Measurements from ENCODE around the gene SHROOM1. TPM values are rescaled to one million over a fixed set of nuclear protein-coding genes. Genes with fewer than 3 reads are reported as not detected.

Gene SHROOM1
- total and polyA plus RNA-seq, 9 of the 15 experiments (the other 6 are each of a cell fraction or from before 2014, with no cell fraction given): 0.44 to 26.5 (median 11.9) TPM

DNA sequence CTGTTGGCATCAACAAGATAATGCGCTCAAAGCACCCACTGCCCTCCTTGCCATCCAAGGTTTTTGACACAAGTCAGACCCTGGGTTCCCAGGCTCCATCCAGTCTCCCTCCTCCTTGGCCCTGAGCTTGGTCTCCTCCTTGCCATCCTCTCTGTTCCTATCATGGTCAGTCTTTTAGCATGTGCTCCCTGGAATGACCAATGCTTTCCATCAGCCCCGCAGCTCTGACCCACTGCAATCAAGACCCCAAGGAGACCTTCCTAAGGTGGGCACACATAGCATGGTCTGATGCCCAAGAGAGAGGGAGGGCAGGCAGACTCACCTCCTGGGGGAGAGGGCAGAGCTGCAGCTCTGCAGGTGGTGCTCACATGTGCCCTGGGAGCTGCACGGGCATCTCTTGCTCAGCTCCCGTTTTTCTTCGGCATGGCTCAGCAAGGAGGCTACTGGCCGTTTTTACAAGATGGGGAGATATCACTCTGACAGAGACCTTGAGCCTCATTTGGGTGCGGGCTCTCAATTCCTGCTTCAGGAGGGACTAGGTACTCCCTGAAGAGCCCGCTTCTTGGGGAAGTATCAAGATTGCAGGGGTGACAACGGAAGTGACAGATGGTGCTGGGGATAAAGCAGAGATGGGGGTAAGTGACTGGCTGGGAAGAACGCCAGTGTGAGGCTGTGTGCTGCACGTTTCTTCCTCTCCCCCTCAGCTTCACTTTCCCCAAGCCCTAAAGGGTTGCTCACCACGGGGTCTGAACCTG, 56.7 kb downstream of the SHROOM1 start (continued):
- TF ChIP-seq, protein P1, sequence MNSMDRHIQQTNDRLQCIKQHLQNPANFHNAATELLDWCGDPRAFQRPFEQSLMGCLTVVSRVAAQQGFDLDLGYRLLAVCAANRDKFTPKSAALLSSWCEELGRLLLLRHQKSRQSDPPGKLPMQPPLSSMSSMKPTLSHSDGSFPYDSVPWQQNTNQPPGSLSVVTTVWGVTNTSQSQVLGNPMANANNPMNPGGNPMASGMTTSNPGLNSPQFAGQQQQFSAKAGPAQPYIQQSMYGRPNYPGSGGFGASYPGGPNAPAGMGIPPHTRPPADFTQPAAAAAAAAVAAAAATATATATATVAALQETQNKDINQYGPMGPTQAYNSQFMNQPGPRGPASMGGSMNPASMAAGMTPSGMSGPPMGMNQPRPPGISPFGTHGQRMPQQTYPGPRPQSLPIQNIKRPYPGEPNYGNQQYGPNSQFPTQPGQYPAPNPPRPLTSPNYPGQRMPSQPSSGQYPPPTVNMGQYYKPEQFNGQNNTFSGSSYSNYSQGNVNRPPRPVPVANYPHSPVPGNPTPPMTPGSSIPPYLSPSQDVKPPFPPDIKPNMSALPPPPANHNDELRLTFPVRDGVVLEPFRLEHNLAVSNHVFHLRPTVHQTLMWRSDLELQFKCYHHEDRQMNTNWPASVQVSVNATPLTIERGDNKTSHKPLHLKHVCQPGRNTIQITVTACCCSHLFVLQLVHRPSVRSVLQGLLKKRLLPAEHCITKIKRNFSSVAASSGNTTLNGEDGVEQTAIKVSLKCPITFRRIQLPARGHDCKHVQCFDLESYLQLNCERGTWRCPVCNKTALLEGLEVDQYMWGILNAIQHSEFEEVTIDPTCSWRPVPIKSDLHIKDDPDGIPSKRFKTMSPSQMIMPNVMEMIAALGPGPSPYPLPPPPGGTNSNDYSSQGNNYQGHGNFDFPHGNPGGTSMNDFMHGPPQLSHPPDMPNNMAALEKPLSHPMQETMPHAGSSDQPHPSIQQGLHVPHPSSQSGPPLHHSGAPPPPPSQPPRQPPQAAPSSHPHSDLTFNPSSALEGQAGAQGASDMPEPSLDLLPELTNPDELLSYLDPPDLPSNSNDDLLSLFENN (IDR thresholded peaks at IDR 0.05; ENCODE audit: low read depth in 2 of 2, low read length in 2 of 2): no peak
- TF ChIP-seq ZNF263 (CRISPR knock-in tag; IDR thresholded peaks at IDR 0.05; ENCODE audit: borderline replicate concordance) (peak; percentile 28; the same call in 1 of the 2 replicates), SREBF1 (IDR thresholded peaks at IDR 0.05; ENCODE audit: borderline replicate concordance, low read depth, low read length) (no peak), HDAC3 (IDR thresholded peaks at IDR 0.05; ENCODE audit: borderline replicate concordance, partially characterized antibody) (no peak), DDX20 (tag; IDR thresholded peaks at IDR 0.05; ENCODE audit: low read depth) (no peak), ZBTB26 (CRISPR knock-in tag; IDR thresholded peaks at IDR 0.05) (no peak), HCFC1 (IDR thresholded peaks at IDR 0.05; ENCODE audit: low read depth, low read length) (no peak), LARP7 (IDR thresholded peaks at IDR 0.05) (no peak), ZNF217 (CRISPR knock-in tag; IDR thresholded peaks at IDR 0.05) (no peak), E2F8 (IDR thresholded peaks at IDR 0.05; ENCODE audit: low read depth, partially characterized antibody) (no peak), NEUROD1 (IDR thresholded peaks at IDR 0.05; ENCODE audit: borderline replicate concordance, low read depth, low read length, partially characterized antibody) (no peak), BCL6 (CRISPR knock-in tag; IDR thresholded peaks at IDR 0.05) (no peak)
- TF ChIP-seq, protein P2, sequence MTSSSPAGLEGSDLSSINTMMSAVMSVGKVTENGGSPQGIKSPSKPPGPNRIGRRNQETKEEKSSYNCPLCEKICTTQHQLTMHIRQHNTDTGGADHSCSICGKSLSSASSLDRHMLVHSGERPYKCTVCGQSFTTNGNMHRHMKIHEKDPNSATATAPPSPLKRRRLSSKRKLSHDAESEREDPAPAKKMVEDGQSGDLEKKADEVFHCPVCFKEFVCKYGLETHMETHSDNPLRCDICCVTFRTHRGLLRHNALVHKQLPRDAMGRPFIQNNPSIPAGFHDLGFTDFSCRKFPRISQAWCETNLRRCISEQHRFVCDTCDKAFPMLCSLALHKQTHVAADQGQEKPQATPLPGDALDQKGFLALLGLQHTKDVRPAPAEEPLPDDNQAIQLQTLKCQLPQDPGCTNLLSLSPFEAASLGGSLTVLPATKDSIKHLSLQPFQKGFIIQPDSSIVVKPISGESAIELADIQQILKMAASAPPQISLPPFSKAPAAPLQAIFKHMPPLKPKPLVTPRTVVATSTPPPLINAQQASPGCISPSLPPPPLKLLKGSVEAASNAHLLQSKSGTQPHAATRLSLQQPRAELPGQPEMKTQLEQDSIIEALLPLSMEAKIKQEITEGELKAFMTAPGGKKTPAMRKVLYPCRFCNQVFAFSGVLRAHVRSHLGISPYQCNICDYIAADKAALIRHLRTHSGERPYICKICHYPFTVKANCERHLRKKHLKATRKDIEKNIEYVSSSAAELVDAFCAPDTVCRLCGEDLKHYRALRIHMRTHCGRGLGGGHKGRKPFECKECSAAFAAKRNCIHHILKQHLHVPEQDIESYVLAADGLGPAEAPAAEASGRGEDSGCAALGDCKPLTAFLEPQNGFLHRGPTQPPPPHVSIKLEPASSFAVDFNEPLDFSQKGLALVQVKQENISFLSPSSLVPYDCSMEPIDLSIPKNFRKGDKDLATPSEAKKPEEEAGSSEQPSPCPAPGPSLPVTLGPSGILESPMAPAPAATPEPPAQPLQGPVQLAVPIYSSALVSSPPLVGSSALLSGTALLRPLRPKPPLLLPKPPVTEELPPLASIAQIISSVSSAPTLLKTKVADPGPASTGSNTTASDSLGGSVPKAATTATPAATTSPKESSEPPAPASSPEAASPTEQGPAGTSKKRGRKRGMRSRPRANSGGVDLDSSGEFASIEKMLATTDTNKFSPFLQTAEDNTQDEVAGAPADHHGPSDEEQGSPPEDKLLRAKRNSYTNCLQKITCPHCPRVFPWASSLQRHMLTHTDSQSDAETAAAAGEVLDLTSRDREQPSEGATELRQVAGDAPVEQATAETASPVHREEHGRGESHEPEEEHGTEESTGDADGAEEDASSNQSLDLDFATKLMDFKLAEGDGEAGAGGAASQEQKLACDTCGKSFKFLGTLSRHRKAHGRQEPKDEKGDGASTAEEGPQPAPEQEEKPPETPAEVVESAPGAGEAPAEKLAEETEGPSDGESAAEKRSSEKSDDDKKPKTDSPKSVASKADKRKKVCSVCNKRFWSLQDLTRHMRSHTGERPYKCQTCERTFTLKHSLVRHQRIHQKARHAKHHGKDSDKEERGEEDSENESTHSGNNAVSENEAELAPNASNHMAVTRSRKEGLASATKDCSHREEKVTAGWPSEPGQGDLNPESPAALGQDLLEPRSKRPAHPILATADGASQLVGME (CRISPR knock-in tag; IDR thresholded peaks at IDR 0.05): no peak

Measured in K562 (cell line).